Caco-2 (cell line): ENCODE data around the gene IL2RA. TPM values are rescaled to one million over a fixed set of nuclear protein-coding genes. Genes with fewer than 3 reads are reported as not detected.

Experiments used
- BruUV-seq: library from RNA; stranded (reverse); fragments of 400-500 nt; replicated peaks from 2 replicates; lab custom pipeline; 2021; lab: Mats Ljungman, UMichigan
- CTCF ChIA-PET: fragments of 300-600 bp; sonication (Branson Sonifier 250); formaldehyde crosslinking; loops from one replicate; lab custom pipeline; 2022; ENCODE audit warnings: antibody characterized with exemption; lab: Charles Lee
- POLR2A ChIA-PET: fragments of 300-600 bp; sonication (Branson Sonifier 250); formaldehyde crosslinking; loops from one replicate; lab custom pipeline; 2022; ENCODE audit warnings: antibody characterized with exemption; lab: Charles Lee
- DNase-seq, 2 experiments: peaks; one replicate each; pipeline versions ENCODE4 v3.0.0 to v3.0.0-alpha.2; 2020 to 2022
- H3K27me3 ChIP-seq: replicated peaks from 2 replicates; pipeline ENCODE4 v1.6.0; 2011; ENCODE audit warnings: low read length; ENCODE audit not compliant: control insufficient read depth, insufficient read depth
- H3K36me3 ChIP-seq: 2 replicates; pipeline ENCODE4 v1.5.1; 2011; ENCODE audit warnings: low read length; ENCODE audit not compliant: control insufficient read depth, insufficient read depth
- H3K4me1 ChIP-seq: fragments of 250-450 bp; sonication (Bioruptor Pico); 2 replicates; pipeline ENCODE4 v1.5.1; 2020; ENCODE audit warnings: mild to moderate bottlenecking
- H3K4me3 ChIP-seq: 2 replicates; pipeline ENCODE4 v1.5.1; 2011; ENCODE audit warnings: low read depth, mild to moderate bottlenecking, control low read depth, low read length
- H3K9me3 ChIP-seq: fragments of 250-450 bp; sonication (Bioruptor Pico); 2 replicates; pipeline ENCODE4 v1.5.1; 2020; ENCODE audit warnings: mild to moderate bottlenecking, moderate library complexity
- H3K27ac Mint-ChIP-seq: one replicate; pipeline ENCODE4 v1.8.0; 2022; ENCODE audit warnings: mixed read lengths; ENCODE audit not compliant: unreplicated experiment
- H3K27me3 Mint-ChIP-seq: one replicate; pipeline ENCODE4 v1.8.0; 2022; ENCODE audit warnings: mixed read lengths; ENCODE audit not compliant: insufficient read depth, unreplicated experiment
- H3K36me3 Mint-ChIP-seq: one replicate; pipeline ENCODE4 v1.8.0; 2022; ENCODE audit warnings: mild to moderate bottlenecking, mixed read lengths; ENCODE audit not compliant: insufficient read depth, unreplicated experiment
- H3K4me1 Mint-ChIP-seq: one replicate; pipeline ENCODE4 v1.8.0; 2022; ENCODE audit warnings: low read depth, mixed read lengths; ENCODE audit not compliant: unreplicated experiment
- H3K4me3 Mint-ChIP-seq: one replicate; pipeline ENCODE4 v1.8.0; 2022; ENCODE audit warnings: mild to moderate bottlenecking, moderate library complexity, mixed read lengths; ENCODE audit not compliant: unreplicated experiment
- H3K9me3 Mint-ChIP-seq: one replicate; pipeline ENCODE4 v1.8.0; 2022; ENCODE audit warnings: mixed read lengths; ENCODE audit not compliant: unreplicated experiment
- CTCF ChIP-seq, 2 experiments: fragments of 200-600 bp in 1 of 2; IDR thresholded peaks; 1 replicate in 1 of 2; 2 replicates in 1 of 2; pipeline versions ENCODE4 v1.5.1 to v1.8.0; 2011 to 2022; ENCODE audit warnings: antibody characterized with exemption in 1 of 2, control low read depth in 1 of 2, inconsistent platforms in 1 of 2, low read depth in 1 of 2, low read length in 1 of 2, mild to moderate bottlenecking in 1 of 2, moderate library complexity in 1 of 2; ENCODE audit not compliant: insufficient read depth in 1 of 2, severe bottlenecking in 1 of 2, unreplicated experiment in 1 of 2
- intact Hi-C: fragments of 100-400 bp; cut with micrococcal nuclease; formaldehyde crosslinking; loops from one replicate; pipeline ENCODE4 v1.10.0; 2022; ENCODE audit not compliant: unreplicated experiment
- total RNA-seq: library from RNA; stranded (reverse); gene quantifications from 2 replicates; pipeline ENCODE4 v1.2.3, GENCODE V29; 2022

IL2RA gene
- total RNA-seq, 1 experiment from 2014 or later = not detected

GRCh38 chr10:6100370-6100769 lies 38.2 kb upstream of the IL2RA start:
- no peak overlapping the region for H3K27ac Mint-ChIP-seq
- no peaks in the 10 kb centered on the region for H3K4me1 Mint-ChIP-seq
- BruUV-seq = no TSS peak
- Histone ChIP-seq H3K4me3 (no peak overlapping the region), H3K4me1 (no peaks in the 10 kb centered on the region), H3K27me3 (no peaks in the 10 kb centered on the region), H3K9me3 (no peaks in the 10 kb centered on the region), H3K36me3 (peaks cover 9% of the 10 kb centered on the region)
- POLR2A ChIA-PET = no interaction called here
- DNase-seq = no peak
- no peak overlapping the region for H3K4me3 Mint-ChIP-seq
- peaks cover 71% of the 10 kb centered on the region for H3K36me3 Mint-ChIP-seq
- no peak for TF ChIP-seq CTCF (IDR thresholded peaks at IDR 0.05; ENCODE audit: insufficient read depth in 1 of 2, low read depth in 1 of 2, low read length in 1 of 2, severe bottlenecking in 1 of 2, unreplicated experiment in 1 of 2)
- CTCF ChIA-PET = no interaction called here
- no peaks in the 10 kb centered on the region for H3K9me3 Mint-ChIP-seq
- no peaks in the 10 kb centered on the region for H3K27me3 Mint-ChIP-seq
- intact Hi-C loops = no loop called here

- Mint-ChIP-seq H3K36me3 (peaks cover 67% of the 10 kb centered on the region), H3K4me3 (no peak overlapping the region), H3K27ac (no peak overlapping the region), H3K27me3 (no peaks in the 10 kb centered on the region), H3K4me1 (no peaks in the 10 kb centered on the region), H3K9me3 (no peaks in the 10 kb centered on the region)
- DNase-seq = no peak
- Histone ChIP-seq H3K4me3 (no peak overlapping the region), H3K27me3 (no peaks in the 10 kb centered on the region), H3K9me3 (no peaks in the 10 kb centered on the region), H3K4me1 (no peaks in the 10 kb centered on the region), H3K36me3 (peaks cover 6% of the 10 kb centered on the region)
- CTCF ChIA-PET = no interaction called here
- no TSS peak for BruUV-seq
- TF ChIP-seq CTCF (IDR thresholded peaks at IDR 0.05; ENCODE audit: insufficient read depth in 1 of 2, low read depth in 1 of 2, low read length in 1 of 2, severe bottlenecking in 1 of 2, unreplicated experiment in 1 of 2) = no peak
- intact Hi-C loops = no loop called here
- POLR2A ChIA-PET = no interaction called here
These were observed 36.0 kb upstream of the IL2RA start for GRCh38 chr10:6098156-6098555.

GRCh38 chr10:6097063-6097462 lies 34.9 kb upstream of the IL2RA start:
- Mint-ChIP-seq H3K27me3 (no peaks in the 10 kb centered on the region), H3K36me3 (peaks cover 64% of the 10 kb centered on the region), H3K4me3 (no peak overlapping the region), H3K4me1 (peaks cover 6% of the 10 kb centered on the region), H3K27ac (no peak overlapping the region), H3K9me3 (no peaks in the 10 kb centered on the region)
- H3K36me3 ChIP-seq = peaks cover 3% of the 10 kb centered on the region
- intact Hi-C loops = no loop called here
- POLR2A ChIA-PET = no interaction called here
- no peak overlapping the region for H3K4me3 ChIP-seq
- no peak for DNase-seq
- H3K9me3 ChIP-seq = no peaks in the 10 kb centered on the region
- no peaks in the 10 kb centered on the region for H3K27me3 ChIP-seq
- H3K4me1 ChIP-seq = no peaks in the 10 kb centered on the region
- no TSS peak for BruUV-seq
- CTCF ChIA-PET = interaction anchor here (0.9 kb wide), 1 partner anchor 11 kb away, joined by 3 read pairs; no protein-coding TSS in a partner anchor
- TF ChIP-seq CTCF (IDR thresholded peaks at IDR 0.05; ENCODE audit: insufficient read depth in 1 of 2, low read depth in 1 of 2, low read length in 1 of 2, severe bottlenecking in 1 of 2, unreplicated experiment in 1 of 2) = no peak
